ENCODE results near the gene NFIA.

GRCh38 chr1:61233121-61233660 is 150.8 kb downstream of the NFIA start:
- no peak for TF ChIP-seq POLR2A (IDR thresholded peaks at IDR 0.05)
- no peak for TF ChIP-seq CTCF (IDR thresholded peaks at IDR 0.05)
